Fibroblast of gingiva (primary cell): ENCODE results near the gene GPR17.

Experiments used
- DNase-seq: peaks from one replicate; pipeline ENCODE4 v3.0.0-alpha.2; 2011; ENCODE audit warnings: low read depth

Gene GPR17

GRCh38 chr2:127645395-127646291, at the start of gene GPR17:
GPR17 (plus strand) TSS chr2:127646153; CDS start chr2:127650736, 4,583 bp downstream.
- DNase-seq: no peak

GRCh38 chr2:127596311-127597045, 49.5 kb upstream of the GPR17 start:
- no peak for DNase-seq

- DNase-seq: no peak
Measured at GRCh38 chr2:127597046-127597983, 48.6 kb upstream of the GPR17 start.

- DNase-seq: no peak
Measured at GRCh38 chr2:127597984-127598380, 48.0 kb upstream of the GPR17 start.

DNA sequence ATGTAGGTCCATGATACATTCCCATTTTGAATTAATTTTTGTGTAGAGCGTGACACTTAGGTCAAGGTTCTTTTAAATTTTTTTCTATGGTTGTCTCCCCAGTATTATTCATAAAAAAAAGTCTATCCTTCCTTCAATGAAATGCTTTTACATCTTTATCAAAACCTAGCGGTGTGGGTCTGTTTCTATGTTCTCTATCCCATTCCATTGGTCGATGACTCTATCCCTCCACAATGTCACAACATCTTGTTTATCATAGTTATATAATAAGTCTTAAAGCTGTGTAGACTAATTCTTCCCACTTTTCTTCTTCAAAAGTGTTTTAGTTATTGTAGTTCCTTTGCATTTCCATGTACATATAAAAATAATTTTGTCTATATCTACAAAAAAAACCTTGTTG, 47.2 kb upstream of the GPR17 start:
- DNase-seq: no peak

- no peak for DNase-seq
Measured at GRCh38 chr2:127599211-127599610, 46.7 kb upstream of the GPR17 start.

DNA sequence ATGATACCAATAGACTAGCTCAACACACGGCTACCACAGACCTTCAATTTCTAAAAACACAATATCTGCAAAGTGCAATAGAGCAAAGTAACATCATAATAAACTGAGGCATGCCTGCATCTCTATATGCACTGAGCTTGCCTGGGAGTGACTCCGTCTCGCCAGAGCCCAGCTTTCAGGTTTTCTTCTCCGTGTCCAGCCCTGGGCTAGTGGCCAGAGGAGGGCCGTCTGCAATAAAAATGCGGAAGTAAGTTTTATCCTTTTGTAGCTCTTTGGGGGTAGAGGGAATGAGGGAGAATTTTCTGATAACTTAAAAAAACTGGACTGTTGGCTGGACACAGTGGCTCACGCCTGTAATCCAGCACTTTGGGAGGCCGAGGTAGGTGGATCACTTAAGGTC, 41.0 kb upstream of the GPR17 start:
- no peak for DNase-seq

- no peak for DNase-seq
Measured at GRCh38 chr2:127605691-127606263, 40.2 kb upstream of the GPR17 start.

- peak; percentile 13 for DNase-seq
Measured at GRCh38 chr2:127606625-127607398, 39.1 kb upstream of the GPR17 start.

DNA sequence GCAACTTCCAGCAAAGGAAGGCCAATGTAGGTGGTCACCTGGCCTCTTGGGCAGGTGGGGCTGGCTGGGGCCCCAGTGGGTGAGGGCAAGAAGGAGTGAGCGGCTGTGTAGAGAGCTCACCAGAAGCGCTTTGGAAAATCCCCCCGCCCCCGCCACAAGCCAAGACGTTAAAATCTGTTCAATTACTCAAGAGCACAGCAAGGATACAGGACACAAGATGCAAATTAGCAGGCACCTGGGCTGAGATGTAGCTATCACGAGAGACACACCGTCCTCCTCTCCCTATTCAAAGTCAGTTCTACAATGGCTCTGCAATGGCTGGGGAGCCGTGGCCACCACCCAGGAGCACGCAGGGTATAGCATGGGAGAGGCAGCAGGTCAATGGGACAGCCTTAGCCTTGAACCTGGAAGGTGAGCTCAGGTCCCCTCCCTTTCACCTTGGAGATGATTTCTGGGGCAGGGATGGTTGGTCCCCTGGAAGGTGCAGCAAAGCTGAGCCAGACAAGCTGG, 38.5 kb upstream of the GPR17 start:
- no peak for DNase-seq

DNA sequence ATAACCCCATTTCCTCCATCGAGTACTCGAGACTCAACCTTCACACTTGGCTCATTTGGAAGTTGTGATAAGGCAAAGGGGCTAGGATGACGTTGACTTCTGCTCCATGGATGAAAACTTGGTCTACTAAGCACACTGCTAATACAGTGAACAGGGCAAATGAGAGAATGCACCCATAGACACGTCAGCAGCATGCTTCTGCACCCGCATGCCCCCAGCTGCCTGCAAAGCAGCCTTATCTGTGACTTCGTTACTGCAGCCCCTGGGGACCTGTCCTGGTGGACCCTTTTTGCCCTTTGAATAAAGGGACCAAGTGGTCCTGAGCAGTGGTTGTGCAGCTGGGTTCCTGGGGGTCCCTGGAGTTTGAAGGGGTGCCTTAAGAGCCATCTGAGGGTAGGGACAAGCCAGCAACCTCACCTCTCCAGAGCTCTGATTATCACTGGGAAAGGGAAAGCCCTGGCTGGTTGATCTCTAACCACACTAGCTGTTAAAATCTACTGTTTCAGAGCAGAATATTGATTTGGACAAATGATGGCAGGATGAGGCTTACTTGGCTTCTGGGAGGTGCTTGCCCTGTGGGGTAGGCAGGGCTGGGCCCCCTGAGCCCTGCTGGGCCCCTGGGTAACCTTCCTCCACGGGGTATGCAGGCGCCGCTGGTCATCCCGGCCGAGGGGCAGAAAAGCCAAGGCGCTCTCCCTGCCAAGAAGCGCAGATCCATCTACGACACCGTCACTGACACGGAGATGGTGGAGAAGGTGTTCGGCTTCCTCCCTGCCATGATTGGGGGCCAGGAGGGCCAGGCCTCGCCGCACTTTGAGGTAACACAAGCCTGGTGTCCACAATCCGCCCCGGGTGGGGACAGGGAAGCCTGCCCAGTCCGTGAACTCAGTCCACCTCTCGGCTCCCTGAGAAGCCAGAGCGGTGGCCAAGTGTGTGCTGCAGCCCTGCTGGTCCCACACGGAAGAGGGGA, 37.6 kb upstream of the GPR17 start:
- no peak for DNase-seq

DNA sequence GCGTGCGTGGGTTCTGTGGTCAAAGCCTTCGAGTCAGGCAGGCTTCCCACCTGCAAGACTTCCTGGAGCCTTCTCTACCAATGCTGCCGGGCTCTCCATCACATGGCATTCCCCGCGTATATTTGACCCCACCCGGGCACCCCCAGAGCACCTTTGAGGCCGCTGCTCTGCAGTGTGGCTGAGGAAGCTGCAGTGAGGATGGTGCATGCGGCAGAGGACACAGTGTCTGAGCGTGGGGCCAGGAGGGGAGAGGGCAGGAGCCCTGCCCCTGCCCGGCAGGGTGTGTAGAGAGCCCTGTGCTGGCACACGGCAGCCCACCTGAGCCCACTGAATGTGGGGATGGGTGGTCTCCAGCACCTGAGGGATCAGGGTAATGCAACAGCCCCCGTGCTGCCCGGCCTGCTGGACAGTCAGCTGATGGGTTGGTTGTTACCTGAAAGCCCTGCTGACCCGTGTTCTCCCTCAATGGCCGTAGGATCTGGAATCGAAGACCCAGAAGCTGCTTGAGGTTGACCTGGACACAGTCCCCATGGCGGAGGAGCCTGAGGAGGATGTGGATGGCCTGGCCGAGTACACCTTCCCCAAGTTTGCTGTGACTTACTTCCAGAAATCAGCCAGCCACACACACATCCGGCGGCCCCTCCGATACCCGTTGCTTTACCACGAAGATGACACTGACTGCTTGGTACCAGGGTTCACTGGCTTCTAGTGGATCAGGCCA, 36.8 kb upstream of the GPR17 start:
- no peak for DNase-seq

DNA sequence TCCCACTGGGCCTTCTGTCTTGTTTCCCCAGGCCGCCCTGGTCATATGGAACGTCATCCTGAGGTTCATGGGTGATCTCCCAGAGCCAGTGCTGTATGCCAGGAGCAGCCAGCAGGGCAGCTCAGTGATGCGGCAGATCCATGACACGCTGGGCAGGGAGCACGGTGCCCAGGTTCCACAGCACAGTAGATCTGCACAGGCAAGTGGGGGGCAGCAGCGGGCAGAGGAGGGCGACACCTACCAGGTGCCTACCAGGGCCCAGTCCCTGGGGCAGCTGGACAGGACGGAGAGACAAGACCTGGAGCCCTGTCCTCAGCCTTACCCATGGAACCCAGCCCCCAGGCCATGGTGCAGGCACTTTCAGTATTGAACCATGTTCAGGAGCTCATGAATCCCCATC, 36.1 kb upstream of the GPR17 start:
- no peak for DNase-seq

GRCh38 chr2:127610561-127610960, 35.4 kb upstream of the GPR17 start:
- no peak for DNase-seq

DNA sequence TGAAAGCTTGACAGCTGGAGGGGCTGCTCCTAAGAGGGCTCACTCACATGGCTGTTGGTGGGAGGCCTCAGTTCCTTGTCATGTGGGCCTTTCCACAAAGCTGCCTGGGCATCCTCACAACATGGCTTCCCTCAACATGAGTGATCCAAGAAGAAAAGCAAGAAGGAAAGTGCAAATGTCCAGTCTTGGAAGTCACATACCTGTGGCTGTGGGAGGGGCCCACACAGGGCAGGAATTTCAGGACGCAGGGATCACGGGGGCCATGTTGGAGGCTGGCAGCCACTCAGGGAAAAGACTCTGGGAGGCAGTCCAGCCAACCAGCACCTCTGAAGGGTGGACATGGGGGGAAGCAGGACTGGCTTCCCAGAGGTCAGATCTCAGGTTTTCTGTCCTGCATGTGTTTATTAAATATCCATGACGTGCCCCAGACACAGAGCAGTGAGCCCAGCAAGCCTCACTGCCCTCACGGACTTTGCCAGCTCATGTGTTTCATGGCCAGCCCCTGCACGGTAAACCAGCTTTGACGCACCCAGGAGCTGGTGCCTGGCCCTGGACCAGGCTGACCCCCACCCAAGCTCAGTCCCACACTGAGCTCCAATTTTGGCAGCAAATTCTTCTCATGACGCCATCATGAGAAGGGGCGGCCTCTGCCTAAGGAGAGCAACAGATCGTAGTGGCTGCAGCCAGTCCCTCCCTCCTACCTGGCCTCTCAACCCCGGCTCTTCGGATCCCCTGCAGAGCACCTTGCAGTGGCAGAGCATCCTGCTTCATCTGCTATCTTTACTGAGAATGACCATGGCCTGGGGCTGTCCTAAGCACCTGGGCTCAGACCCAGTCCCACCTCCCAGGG, 34.7 kb upstream of the GPR17 start:
- DNase-seq: no peak

DNA sequence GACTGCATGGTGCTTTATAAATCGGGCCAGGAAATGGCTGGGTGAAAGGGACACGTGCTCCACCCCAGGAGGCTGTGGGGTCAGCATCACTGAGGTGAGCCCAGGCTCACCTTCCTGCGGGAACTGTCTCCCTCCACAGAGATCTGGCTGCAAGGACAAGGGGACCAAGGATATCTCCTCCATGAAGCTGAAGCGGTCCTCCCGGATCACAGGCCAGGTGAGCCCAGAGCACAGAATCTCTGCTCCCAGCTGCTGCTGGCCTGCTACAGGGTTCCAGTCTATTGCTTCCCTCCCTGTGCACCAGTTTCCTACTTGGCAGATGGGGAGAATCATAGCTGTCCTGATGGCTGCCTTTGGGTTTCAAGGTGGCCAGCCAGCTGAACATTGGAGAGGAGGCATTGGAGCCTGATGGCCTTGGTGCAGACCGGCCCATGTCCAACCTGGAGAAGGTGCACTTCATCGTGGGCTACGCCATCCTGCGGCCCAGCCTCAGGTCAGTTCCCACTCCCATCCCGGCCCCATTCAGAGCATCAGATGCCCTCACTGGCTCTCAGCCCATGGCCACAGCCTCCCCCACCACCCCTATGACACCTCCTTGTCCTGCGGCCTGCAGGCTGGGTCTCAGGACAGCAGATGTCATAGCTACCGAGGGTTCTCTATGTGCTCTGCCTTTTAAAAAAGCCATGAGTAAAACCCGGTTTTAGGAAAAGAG, 33.7 kb upstream of the GPR17 start:
- DNase-seq: no peak

DNA sequence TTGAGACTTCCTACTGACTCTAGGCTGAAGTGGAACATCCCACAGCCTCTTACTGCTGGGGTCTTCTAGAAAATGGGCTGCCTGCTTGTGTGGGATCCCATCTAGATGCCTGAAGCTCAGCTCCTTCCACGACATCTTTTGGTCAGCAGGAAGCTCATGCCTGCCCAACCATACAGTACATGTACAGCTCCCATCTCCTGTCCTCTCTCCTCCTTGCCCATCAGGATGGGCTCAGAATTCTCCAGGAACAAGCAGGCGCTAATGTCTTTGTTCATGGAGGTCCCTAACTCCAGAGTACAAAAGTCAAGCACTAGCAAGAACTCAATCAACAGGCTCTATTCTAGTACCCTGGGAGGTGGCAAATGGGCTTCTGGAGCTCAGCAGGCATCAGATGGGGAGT, 31.7 kb upstream of the GPR17 start:
- DNase-seq: no peak
